SK-N-SH (cell line): ENCODE measurements around the gene WWC2.

Experiments
- CTCF ChIP-seq: fragments of 200-600 bp; sonication (generic); IDR thresholded peaks from 2 replicates; pipeline ENCODE4 v1.6.1; 2017; ENCODE audit warnings: antibody characterized with exemption, mild to moderate bottlenecking, moderate library complexity
- MAX ChIP-seq: IDR thresholded peaks from 2 replicates; pipeline ENCODE4 v1.4.0; 2012; ENCODE audit warnings: low read depth
- PBX3 ChIP-seq: IDR thresholded peaks from 2 replicates; pipeline ENCODE4; 2012
- POLR2AphosphoS5 ChIP-seq: IDR thresholded peaks from 2 replicates; pipeline ENCODE4 v1.6.1; 2012; ENCODE audit warnings: low read depth, low read length
- RCOR1 ChIP-seq: fragments of 150-350 bp; IDR thresholded peaks from 2 replicates; pipeline ENCODE4 v1.6.1; 2017; ENCODE audit warnings: antibody characterized with exemption, low read length
- USF2 ChIP-seq: fragments of 150-350 bp; IDR thresholded peaks from 2 replicates; pipeline ENCODE4 v1.6.1; 2017; ENCODE audit warnings: antibody characterized with exemption, low read length, low read depth, borderline replicate concordance

GRCh38 chr4:183165376-183165775 is 66.3 kb downstream of the WWC2 start:
- no peak for TF ChIP-seq CTCF
- TF ChIP-seq RCOR1 = no peak
- TF ChIP-seq PBX3 = no peak
- no peak for TF ChIP-seq POLR2AphosphoS5
- TF ChIP-seq MAX = no peak
- no peak for TF ChIP-seq USF2
